ENCODE results near the gene ADD2.

The ADD2 gene

GRCh38 chr2:70707706-70708105 lies 60.3 kb downstream of the ADD2 start:
- no peak for DNase-seq (ENCODE audit: low read depth in 2 of 3, low spot score in 1 of 3)

GRCh38 chr2:70706026-70706795 lies 61.8 kb downstream of the ADD2 start:
- DNase-seq (ENCODE audit: low read depth in 2 of 3, low spot score in 1 of 3), result no peak

- DNase-seq (ENCODE audit: low read depth in 2 of 3, low spot score in 1 of 3), result no peak
Measured at GRCh38 chr2:70705160-70705850, 62.7 kb downstream of the ADD2 start.

- no peak for DNase-seq (ENCODE audit: low read depth in 2 of 3, low spot score in 1 of 3)
Measured at GRCh38 chr2:70703900-70704549, 64.0 kb downstream of the ADD2 start.

- DNase-seq (ENCODE audit: low read depth in 2 of 3, low spot score in 1 of 3), result no peak
Measured at GRCh38 chr2:70702711-70703395, 65.1 kb downstream of the ADD2 start.

GRCh38 chr2:70698847-70699246 lies 69.2 kb downstream of the ADD2 start:
- DNase-seq (ENCODE audit: low read depth in 2 of 3, low spot score in 1 of 3), result no peak

- no peak for DNase-seq (ENCODE audit: low read depth in 2 of 3, low spot score in 1 of 3)
Measured at GRCh38 chr2:70697603-70698383, 70.2 kb downstream of the ADD2 start.

- no peak for DNase-seq (ENCODE audit: low read depth in 2 of 3, low spot score in 1 of 3)
Measured at GRCh38 chr2:70696142-70696541, 71.9 kb downstream of the ADD2 start.

- DNase-seq (ENCODE audit: low read depth in 2 of 3, low spot score in 1 of 3), result no peak
Measured at GRCh38 chr2:70692256-70692655, 75.7 kb downstream of the ADD2 start.

- DNase-seq (ENCODE audit: low read depth in 2 of 3, low spot score in 1 of 3), result no peak
Measured at GRCh38 chr2:70691497-70692140, 76.4 kb downstream of the ADD2 start.

GRCh38 chr2:70690846-70691245 lies 77.2 kb downstream of the ADD2 start:
- DNase-seq (ENCODE audit: low read depth in 2 of 3, low spot score in 1 of 3), result no peak

- no peak for DNase-seq (ENCODE audit: low read depth in 2 of 3, low spot score in 1 of 3)
Measured at GRCh38 chr2:70688427-70688826, 79.6 kb downstream of the ADD2 start.

GRCh38 chr2:70687461-70687795 lies 80.6 kb downstream of the ADD2 start:
- no peak for DNase-seq (ENCODE audit: low read depth in 2 of 3, low spot score in 1 of 3)

GRCh38 chr2:70686577-70687460 lies 81.2 kb downstream of the ADD2 start:
- peak; percentile 7 to 14 (median 8) for DNase-seq (ENCODE audit: low read depth in 2 of 3, low spot score in 1 of 3)

GRCh38 chr2:70685771-70686171 lies 82.2 kb downstream of the ADD2 start:
- no peak for DNase-seq (ENCODE audit: low read depth in 2 of 3, low spot score in 1 of 3)

GRCh38 chr2:70684846-70685622 lies 83.0 kb downstream of the ADD2 start:
- DNase-seq (ENCODE audit: low read depth in 2 of 3, low spot score in 1 of 3), result no peak

GRCh38 chr2:70683455-70683854 lies 84.5 kb downstream of the ADD2 start:
- no peak for DNase-seq (ENCODE audit: low read depth in 2 of 3, low spot score in 1 of 3)

GRCh38 chr2:70680735-70681134 lies 87.3 kb downstream of the ADD2 start:
- DNase-seq (ENCODE audit: low read depth in 2 of 3, low spot score in 1 of 3), result no peak

GRCh38 chr2:70679259-70679658 lies 88.7 kb downstream of the ADD2 start:
- DNase-seq (ENCODE audit: low read depth in 2 of 3, low spot score in 1 of 3), result no peak
